Iris pigment epithelial cell (primary cell): Measurements from ENCODE around the gene APBA1.

ENCODE experiments used
- DNase-seq: peaks from one replicate; pipeline ENCODE4 v3.0.0-alpha.2; 2011; ENCODE audit warnings: low read depth

Gene APBA1

DNA sequence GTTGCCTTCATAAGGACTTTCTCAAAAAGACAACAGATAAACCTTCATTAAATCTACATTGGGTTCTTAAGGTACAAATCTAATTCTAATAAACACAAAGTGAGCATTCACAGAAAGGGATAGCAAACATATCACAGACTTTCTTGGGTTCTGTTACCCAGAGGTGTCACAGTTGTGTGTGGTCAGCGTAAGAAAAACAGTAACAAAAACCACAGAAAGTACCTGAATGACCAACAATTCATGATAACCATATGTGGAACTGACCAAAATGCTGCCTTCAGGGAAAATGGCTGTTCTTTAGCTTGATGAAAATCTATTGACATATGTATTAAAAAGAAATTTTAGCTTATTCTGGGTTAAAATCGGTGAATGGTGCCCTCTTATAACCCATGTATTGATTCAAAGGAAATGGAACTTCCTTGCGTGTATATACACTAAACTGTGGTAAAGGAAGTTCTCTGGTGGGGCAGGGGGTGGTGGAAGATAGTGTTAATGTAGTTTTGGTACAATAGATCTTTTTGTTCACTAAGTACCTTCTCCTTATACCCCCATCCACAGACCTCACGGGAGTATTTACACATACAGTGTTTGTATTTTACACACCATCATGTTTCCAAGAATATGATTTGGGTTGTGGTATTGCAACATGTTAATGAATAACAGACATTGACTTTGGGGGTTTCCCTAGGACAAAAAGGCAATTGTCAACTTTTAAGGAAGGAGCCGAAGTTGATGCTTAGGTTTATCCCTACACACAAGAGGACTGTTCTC, 152.5 kb downstream of the APBA1 start:
- DNase-seq = no peak

DNA sequence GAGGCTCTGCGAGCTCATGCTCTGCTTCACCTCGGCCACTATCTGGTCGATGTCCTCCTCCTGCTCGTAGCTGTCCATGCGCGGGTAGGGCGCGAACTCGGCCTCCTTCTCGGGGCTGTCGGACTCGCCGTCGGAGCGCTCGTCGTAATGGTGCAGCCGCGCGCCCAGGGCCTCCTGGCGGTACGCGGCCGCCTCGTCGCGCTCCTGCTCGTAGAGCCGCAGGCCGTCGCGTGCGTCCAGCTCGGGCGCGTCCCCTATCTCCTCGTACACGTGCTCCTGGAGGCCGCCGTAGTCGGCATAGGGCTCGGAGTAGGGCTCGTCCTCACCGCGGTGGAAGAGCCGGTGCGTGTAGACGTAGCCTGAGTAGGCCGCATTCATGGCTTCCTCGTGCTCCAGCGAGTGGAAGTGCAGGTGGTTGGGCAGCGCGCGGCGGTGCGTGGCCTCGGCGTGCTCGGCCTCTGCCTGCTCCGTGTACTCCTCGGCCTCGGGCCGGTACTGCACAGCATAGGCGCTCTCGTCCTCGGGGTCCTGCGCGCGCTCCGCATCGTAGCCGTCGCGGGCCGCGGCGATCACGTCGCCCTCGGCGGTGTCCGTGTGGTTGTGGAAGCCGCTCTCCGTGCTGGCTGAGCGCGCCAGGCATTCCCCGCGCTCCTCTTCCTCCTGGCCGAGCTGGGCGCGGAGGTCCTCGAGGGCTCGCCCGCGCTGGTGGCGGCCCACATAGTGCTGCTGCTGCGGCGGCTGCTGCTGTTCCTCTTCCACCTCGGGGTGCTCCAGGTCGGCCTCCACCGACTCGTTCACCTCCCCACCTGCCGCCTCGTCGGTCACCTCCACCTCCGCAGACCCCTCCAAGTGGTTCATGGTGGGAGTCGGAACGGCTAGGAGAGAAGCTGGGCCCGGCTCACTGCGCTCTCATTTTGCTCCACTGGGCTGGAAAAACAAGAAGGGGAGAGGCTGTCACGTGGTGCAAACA, 155.5 kb downstream of the APBA1 start:
- DNase-seq = no peak

DNA sequence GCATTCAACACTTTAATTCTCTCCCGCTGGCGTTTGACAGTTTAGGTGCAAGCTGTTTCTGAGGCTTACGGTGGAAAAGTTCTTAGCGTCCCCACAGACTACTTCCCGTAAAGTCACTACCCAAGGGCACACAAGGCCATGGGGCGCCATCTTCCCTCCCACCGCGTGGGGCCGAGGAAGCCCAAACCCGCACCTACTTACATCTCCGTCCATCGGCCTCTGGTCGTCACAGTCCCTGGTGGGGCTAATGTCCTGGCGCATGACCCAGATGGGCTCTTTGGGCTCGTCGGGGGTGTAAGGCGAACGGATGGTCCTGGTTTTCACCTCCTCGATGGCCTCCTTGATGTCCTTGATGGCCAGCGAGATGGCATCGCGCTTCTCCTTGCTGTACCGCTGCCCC, 156.4 kb downstream of the APBA1 start:
- DNase-seq = no peak

DNA sequence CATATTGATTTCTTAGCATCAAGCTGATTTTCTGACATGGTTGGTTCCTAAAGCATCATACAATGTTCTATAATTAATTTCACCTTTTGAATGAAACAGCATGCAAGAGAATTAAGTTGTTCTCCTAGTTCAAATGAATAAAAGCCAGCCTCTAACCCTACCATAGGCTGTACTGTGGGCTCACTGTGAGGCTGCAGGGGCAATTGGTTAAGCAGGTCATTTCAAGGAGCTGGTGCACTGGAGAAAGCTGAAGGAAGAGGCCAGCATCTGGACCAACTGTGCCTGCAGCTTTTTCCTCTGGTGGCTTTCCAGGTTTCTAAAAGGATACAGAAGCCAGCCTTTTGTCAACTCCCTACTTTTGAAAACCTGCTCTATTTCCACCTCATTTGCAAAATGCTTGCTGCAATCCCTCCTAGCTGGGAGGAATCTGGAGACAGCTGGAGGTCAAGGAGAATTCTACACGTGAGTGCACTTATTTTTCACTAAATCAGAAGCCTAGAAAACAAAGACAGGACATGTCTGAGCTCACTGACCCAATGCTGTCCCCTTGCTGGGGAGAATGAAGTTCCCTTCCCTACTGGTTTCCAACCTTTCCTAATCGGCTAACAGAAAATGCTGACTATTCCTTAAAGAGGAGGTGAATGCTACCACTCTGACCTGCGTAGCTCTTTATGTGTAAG, 158.9 kb downstream of the APBA1 start:
- DNase-seq = no peak

DNA sequence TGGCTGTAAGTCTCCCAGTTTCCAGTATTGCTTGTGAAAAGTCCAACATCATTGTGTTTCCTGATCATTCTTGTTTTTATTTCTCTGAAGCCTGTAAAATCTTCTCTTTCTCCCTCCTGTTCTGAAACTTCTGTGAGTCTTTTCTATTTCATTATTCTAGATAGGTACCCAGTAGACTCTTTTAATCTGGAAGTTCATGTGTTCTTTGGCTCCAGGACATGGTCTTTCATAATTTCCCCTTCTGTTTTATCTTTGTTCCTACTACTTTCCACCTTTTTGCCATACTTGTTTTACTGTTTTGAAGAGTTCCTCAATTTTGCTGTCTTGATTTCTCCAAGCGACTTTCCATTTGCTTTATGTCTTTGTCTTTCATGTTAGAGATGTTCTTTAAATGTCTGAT, 168.1 kb downstream of the APBA1 start:
- DNase-seq = no peak

DNA sequence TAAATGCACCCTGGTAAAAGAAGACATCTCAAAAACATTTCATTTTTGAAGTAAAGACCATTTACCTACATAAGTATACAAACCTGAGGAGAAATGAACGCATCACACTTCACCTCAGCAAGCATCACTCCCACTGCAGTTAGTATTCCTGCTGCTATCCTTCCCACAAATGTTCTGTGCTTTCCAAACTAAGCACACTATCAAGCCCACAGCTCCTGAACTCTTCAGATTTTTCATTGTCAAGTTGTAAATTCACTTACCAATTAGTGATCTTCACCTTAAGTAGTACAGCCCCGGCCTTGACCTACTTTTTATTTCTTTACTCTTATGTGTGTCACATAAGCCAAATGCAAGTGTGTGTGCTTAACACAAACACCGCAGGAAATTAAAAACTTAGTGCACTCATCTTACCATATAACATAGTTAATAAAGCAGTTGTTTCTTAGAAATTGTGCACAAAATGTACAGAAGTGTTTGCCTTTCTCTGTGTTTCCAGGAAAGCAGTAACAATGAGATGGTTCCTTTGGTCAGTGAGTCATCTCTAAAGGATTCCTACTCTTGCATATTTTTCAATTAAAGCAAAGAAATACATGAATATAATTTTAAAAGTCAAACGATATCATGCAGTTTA, 169.4 kb downstream of the APBA1 start:
- peak; percentile 52 for DNase-seq

DNA sequence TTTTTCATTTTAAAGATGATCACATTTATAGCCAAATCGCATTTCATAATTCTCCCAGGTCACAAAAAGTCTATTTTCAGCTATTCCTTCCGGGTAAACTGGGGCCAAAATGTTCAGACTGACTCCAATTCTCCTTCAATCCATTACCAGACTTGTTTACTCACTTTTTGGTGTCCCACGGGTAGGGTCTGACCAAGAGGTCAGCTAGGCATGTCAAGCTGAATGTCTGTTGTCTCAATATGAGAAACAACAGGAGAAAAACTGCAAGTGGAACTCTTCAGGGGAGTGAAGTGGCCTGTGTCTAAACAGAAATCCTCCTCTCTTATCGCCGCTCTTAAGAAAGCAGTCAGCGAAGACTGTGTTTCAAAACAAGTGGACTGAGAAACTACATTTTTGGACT, 171.3 kb downstream of the APBA1 start:
- no peak for DNase-seq

DNA sequence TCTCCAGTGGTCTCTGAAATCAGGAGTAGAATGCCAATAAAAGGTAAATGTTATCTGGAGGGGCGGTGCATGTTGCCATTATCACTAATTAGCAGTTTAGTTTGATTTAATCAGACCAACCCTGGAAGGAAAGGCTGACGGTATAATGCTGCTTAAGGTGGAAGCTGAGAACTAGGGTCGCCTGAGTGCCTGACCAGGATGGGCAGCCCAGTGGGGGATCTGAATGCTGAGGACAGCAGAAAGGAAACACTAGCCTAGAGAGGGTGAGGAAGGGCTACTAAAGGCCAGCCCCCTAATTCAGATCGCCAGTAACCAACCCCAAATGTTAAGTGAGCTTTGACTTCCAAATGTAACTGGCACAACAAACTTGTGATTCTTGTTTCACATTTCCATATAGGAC, 172.2 kb downstream of the APBA1 start:
- DNase-seq = no peak

DNA sequence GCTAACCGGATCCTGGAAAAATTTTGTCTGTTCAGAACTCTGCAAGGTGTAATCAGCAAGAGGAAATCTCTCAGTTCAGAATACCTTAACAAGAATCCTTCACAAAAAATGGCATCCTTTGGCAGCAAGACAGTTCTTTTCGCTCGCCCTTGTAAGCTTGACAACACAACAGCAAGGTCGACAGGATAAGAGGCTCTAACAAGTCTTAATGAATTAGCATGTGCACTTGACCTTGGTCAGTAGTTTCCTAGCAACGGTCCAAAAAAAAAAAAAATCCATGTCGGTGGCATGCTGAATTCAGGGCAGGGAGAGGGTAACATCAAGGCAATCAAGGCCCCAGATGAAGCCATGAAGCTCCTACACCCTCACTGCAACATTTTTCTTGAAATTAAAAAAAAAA, 172.8 kb downstream of the APBA1 start:
- DNase-seq = no peak

DNA sequence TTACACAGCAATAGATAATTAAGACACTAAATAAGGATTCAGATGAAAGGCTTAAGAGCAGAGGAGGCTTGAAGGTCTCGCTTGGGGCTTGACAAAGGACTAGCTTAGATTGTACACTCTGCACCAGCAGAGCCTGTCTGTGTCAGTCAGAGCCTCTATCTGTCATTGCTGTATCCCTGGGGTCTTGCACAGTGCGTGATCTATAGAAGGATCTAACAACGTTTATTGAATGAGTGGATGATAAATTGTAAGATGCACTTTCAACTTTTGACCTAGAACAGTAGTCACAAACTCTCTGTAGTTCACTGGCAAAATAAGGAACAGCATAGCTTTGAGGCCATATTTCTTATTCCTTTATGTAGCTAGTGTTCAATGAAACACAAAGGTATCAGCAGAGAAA, 173.7 kb downstream of the APBA1 start:
- no peak for DNase-seq

DNA sequence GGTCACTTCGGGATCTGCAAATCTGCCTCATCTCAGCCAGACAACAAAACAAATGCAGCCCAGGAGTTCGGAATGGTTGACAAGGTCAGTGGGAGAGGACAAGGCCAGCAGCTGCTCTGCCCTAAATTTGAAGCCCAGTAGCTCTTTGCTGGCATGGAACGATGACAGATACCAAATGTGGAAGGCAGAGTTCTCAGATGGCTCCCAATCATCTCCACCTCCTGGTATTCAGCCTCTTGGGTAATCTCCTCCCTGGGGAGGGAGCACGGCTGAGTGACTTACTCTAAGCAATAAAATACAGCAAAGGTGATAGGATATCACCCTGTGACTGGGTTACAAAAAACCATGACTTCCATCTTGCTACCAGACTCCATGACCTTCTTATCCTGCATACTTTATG, 174.4 kb downstream of the APBA1 start:
- no peak for DNase-seq

DNA sequence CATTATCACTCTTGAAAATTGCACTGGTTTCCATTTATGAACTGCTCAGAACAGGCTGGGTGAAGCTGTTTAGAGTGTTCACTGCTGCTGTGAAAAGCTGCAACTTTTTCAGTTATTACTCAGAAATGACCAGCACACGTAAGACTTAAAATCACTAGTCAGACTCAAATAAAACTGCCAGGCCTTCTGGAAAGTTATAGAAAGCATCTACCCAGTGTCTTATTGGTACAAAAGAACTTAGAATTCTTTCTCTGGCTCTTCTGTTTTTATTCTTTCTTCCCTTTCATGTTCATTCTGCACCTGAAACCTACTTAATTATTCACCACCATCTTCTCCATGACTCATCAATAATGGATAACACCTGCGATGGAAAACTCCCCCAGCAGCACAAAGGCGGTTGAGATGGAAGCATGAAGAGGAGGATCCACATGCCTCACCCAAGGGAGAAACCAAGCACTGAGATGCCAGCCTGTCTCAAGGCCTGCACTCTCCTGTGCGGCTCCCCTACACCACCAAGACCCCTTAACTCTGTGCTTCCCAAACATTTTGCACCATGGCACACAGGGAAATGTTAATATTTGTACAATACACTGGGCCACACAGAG, 175.2 kb downstream of the APBA1 start:
- DNase-seq = no peak

DNA sequence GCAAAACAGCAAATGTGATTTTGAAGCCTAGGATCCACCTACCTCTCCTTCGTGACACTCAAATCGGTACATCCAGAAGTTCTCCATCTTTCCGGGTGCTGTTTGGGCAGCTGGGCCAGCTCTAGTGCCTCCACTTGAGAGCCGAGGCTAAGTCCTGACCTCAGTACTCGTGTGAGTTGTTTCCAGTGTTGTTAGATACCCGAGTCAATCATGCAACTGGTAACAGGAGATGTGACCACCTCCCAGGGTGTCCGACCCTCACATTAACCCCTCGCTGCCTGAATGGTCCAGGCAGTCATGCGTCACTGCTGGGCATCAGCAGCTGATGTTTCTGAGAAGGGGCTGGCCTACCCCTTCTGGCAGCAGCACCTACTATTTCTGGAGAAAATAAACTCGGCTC, 176.9 kb downstream of the APBA1 start:
- DNase-seq = no peak

DNA sequence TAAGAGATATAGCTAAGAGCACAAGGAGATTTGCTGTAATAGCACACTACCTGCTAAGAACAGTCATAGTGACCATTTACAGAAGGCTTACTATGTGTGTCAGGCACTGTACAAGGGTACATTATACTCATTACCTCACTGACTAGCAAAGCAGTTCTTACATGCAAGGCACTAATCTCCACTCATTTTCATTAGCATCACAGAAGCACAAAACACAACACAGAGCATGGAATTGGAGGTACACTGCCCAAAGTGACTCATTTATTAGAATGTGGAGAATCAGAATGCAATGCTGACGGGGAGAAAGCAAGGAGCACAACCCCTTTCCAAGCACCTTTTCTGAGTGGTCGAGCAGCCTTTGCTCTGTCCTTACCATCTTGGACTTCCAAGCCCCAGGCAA, 177.4 kb downstream of the APBA1 start:
- DNase-seq = no peak

DNA sequence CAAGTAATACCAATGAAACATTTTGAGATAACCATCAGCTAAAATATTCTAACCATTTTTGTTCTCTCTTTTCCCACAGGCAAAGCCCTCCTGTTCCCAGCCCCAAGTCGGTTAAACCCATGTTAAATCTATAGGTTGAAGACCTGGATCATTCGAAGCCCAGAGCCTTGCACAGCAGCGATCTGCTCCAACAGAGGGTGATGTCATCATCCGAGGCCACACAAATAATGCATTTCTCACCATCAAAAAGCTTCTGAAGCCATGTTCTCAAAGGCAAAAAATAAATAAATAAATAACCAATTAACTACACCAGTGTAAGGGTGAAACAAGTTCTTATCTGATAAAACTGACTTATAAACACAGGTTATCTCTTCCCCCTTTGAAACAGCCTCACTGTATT, 178.0 kb downstream of the APBA1 start:
- DNase-seq = no peak

DNA sequence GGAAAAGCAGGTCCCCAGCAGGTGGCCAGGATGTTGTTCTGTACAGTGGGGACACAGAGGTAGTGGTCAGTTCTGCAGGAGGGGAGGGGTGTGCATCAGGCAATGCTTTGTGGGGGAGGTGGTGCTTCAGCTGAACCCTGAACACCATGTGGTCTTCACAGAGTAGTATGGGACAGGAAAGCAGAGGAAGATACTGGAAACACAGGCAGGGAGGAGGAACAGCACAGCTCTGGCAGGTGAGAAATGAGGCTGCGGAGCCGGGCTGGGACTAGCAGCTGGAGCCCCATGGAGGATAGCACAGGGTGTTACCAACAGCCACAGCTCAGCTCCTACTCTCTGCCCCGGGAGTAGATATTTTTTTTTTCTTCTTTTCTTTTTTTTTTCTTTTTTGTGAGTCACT, 185.7 kb downstream of the APBA1 start:
- DNase-seq = no peak

DNA sequence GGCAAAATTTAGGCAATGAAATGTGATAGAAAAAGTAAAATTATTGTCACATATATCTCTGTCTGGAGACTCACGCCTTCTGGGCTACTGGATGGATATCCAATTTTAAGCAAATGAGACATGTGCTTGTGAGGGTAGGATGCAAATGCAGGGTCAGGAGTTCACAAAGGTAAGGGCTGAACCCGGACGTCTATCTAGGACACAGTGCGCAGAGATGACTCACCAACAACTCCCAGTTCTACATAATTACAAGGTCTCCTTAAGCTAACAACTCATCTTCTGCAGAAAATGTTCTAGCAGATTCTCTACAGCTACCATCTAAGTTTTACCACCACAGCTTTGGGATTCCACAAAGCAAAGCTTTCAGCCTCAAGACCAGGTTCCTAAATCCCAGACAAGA, 186.7 kb downstream of the APBA1 start:
- DNase-seq = no peak

DNA sequence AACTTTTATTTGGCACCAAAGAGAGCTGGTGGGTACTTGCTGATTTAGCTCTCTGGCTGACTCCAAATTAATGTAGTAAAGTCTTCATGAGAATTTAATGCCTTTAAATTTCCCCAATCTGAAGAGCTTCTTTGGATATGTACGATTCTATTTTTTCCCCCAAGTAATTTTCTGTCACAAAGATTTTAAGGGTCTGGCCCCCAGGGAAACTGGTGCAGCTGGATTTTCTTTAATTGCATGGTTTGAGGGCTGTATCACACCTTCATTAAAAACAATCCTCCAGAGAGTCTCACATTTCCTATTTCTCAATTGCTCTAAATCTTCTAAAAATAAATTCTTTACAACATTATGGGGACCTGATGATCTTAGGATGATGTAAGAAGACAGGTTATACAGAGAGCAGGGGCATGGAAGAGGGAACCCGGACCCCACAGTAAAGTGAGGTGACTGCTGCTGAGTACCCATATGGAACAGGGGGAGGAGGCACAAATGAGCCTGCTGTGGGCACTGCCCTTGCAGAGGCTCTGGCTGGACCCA, 188.2 kb downstream of the APBA1 start:
- DNase-seq = no peak

DNA sequence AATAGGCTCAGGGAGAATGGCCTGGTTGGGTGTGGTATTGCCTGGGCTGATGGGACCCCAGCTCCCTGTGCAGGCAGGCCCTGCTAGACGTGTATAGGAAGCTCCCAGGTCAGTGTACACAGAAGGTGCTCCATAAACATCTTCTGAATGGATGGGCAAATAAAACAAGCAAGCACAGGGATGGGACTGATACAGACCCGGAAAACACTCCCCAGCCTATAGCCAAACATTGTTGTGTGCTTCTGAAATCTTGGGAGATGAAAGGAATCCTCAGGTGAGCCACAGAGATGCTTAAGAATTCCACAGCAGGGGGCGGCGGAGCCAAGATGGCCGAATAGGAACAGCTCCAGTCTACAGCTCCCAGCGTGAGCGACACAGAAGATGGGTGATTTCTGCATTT, 195.4 kb downstream of the APBA1 start:
- DNase-seq = no peak

DNA sequence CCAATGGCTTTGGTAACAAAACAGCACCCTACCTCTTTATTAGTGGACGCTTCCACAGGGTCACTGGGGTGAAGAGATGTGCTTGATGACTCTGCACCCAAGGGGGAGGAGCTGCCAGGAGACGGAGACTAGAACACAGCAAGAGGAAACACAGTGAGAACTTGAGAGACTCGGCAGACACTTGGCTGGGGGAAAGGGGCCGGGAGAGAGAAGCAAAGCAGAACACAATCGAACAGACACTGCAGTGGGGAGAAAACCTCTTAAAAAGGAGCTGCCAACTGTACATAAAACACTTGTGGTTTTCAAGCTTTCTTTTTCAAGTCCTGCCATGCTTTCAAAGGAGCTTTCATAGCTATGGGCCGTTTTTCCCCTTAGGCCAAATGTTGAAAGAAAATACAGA, 196.2 kb downstream of the APBA1 start:
- DNase-seq = no peak

DNA sequence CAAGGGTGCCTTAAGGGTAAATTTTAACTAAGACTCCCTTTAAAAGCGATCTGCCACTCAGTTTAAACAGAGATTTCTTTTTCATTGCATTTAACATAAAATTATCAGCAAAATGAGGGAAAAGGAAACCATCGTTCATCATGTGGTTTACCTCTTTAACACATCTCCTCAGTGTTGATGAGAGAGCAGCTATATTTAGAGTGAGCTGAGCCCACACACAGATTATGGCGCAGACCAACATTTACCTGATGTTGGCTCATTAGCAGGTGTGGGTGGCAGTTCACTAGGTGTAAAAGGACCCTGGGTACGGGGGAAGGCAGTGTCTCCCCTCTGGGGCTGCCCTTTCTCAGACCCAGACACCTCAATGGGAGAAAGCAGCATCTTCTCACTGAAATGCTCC, 197.3 kb downstream of the APBA1 start:
- DNase-seq = no peak
